GM21786 (cell line): ENCODE measurements around the gene ZNF664.

Experiments
- ATAC-seq: cut with Tn5 transposase; IDR thresholded peaks from one replicate; pipeline ENCODE4 v1.9.1; 2021; ENCODE audit not compliant: unreplicated experiment

Gene ZNF664

DNA sequence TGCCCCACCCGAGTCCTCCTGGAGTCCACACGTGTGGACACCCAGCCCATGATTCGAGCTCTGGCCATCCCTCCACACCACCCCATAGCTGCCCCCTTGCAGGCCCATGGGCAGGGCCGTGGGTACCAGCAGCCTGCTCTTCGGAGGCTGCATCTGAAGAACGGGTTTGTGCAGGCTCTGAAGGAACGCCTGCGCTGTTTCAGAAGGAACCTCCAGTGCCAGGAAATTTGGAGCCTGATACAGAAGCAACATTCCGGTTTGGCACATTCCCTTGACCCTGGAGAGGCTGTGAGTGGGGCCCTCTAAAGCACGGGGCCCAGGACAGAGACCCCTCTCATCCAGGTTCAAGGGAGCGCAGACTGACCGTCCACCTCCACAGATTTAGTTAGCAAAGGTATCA lies 57.0 kb downstream of the ZNF664 start:
- ATAC-seq: no peak

- no peak for ATAC-seq
These were observed 57.5 kb downstream of the ZNF664 start for GRCh38 chr12:124030510-124030909.

GRCh38 chr12:124031058-124031457 lies 58.0 kb downstream of the ZNF664 start:
- no peak for ATAC-seq

- no peak for ATAC-seq
These were observed 59.4 kb downstream of the ZNF664 start for GRCh38 chr12:124032265-124032886.

GRCh38 chr12:124033859-124034258 lies 60.8 kb downstream of the ZNF664 start:
- no peak for ATAC-seq

GRCh38 chr12:124034297-124034696 lies 61.3 kb downstream of the ZNF664 start:
- ATAC-seq: no peak

- no peak for ATAC-seq
These were observed 62.1 kb downstream of the ZNF664 start for GRCh38 chr12:124035163-124035562.

DNA sequence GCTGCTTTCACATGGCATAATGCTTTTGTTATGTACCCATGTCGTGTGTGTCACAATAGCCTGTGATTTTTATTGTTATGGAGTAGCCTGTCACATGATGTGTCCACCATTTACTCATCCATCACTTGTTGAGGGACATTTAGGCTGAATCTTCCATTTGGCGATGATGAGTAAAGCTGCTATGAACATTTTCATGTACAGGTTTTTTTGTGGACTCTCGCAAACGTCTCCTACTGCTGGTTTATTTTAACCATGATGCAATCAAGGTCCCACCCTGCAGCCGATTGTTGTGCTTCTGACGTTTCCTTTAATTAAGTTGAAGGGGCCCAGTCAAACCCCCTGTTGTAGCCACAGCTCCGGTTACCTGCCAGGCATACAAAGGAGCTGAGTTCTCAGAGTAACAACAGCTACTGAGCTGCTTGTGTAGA lies 63.2 kb downstream of the ZNF664 start:
- ATAC-seq: no peak

DNA sequence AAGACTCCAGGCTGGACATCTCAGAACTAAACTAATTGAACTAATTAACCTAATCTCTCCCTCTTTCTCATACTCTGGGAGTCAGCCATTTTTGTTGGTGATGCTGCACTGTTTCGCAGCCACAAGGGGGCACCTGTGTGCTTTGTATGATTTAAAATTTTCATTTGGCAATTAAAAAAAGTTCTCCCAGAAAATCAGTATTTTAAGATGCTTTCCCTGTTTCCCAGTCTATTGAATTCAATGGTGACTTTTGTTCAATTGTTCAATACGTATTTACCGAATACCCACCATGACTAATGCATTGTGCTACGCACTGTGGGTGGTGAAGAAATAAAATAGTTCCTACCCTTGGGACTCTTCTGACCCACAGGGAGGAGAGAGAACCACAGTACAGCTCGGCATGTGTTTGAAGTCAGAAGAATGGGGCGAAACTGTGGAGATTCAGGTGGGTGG lies 63.7 kb downstream of the ZNF664 start:
- ATAC-seq: no peak

- ATAC-seq: no peak
These were observed 64.3 kb downstream of the ZNF664 start for GRCh38 chr12:124037331-124037730.

DNA sequence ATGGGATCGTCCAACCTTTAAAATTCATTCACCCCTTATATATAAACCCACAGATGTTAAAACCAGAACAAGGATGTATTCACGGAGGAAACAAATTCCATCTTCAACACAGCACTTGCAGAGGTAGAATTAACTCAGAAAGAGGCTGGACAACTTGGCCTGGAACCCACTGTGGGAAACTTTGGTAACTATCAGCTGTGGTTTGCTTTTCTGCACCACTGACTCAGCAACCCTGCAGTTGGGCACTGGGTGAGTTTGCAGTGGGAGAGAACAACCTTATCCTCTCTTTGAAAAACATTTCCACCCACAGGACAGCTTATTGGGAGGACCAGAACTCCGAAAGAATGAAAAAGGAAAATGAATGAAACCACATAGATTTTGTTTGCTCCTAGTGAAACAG lies 66.3 kb downstream of the ZNF664 start:
- ATAC-seq: no peak

DNA sequence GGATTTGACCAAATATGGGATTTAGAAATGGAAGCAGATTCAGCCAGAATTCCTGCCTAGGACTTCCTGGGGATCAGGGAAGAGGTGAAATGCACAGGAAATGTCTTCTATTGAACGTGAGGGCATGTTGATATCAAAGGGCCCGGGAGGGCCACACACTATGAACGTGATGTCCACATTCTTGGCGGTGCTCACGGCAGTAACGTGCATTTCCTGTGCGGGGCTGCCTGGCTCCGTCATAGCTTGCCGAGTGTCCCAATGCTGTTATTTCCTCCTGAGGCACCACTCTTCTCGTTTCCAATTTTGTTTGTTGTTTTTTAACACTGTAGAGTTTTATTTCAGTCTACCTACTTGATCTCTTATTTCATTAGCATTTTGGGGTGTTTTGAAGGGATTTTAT lies 67.3 kb downstream of the ZNF664 start:
- ATAC-seq: no peak

- no peak for ATAC-seq
These were observed 67.7 kb downstream of the ZNF664 start for GRCh38 chr12:124040737-124041136.

GRCh38 chr12:124041907-124042306 lies 68.9 kb downstream of the ZNF664 start:
- no peak for ATAC-seq

- no peak for ATAC-seq
These were observed 71.0 kb downstream of the ZNF664 start for GRCh38 chr12:124044021-124044420.

DNA sequence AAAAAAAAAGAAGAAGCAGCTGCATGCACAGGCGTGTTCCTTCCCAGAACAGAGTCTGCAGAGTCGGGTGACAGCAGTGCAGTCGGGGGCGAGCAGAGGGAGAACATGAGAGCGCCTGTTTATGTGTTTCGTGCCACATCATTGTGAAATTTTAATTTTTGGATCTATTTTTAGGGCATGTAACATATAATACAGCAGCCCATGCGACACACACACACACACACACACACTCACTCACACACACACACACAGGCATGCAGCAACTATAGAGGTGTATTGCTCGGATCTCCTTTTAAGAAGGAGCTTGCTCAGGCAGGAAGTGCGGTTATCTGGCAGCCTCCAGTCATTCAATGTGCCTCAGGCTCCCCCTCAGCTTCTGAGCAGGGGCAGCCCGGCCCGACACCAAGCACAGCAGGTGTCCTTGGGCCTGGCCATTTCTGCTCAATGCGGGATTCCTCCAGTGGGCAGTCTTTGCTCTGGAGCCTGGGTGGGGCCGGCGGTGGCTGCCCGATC lies 71.8 kb downstream of the ZNF664 start:
- no peak for ATAC-seq

DNA sequence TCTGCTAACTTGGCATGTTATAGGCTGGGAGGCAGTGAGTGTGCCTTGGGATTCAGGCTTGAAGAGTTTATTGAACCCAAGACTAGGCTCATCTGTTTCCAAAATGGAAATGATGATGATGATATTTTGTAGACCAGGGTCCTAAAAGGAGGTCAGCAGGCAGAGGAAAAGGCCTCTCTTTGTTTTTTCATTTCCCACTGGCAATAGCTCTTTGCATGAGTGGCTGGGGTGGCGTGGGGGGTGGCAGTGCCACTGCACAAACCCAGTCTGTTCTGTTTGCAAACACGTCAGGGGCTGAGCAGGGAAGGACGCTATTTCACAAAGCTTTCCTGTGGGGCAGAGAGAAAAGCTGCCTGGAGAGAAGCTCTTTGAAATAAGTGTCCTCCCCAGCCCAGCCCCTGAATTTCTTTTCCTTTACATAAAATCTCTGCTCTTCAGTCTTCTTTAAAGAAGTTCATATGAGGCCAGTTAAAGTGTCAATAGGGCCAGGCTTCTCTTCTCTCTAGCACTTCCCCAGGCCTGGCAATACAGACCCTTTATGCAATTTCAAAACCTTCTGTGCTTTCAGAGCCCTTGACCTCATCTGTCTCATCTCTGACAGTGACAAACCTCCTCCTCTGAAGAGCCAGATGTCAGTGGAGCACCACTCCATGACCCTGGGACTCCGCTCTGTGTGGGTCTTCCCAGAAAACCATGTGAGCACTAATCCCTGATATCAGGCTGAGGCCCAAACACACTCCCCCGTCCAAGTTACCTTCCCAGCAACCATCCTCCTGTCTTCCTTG lies 72.8 kb downstream of the ZNF664 start:
- no peak for ATAC-seq

DNA sequence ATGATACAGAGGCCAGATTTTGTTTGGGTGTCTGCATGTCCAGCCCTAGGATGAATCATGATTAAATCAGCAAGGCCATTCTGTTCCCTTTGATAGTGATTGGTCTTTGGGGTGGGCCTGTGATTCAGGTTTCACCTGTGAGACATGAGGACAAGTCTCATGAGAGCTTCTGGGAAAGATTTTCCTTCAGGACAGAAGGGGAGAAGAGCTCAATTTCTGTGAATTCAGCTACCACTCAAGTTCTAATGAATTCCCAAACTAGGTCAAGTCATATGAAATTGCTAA lies 73.4 kb downstream of the ZNF664 start:
- no peak for ATAC-seq

DNA sequence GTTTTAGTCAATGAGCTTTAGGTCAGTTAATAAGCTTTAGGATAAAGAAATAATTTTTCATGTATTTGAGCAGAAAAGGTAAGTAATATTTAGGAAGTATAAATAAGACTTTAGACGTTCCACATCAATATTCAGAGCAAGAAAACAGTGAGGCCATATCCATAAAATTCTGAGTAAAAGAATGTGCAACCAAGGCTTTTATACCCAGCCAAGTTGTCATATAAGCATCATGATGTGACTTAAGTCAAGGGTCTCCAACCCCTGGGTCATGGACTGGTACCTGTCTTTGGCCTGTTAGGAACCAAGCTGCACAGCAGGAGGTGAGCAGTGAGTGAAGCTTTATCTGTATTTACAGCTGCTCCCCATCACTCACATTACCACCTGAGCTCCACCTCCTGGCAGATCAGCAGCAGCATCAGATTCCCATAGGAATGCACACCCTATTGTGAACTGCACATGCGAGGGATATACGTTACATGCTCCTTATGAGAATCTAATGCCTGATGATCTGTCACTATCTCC lies 74.1 kb downstream of the ZNF664 start:
- ATAC-seq: no peak

GRCh38 chr12:124049451-124050094 lies 76.6 kb downstream of the ZNF664 start:
- no peak for ATAC-seq

DNA sequence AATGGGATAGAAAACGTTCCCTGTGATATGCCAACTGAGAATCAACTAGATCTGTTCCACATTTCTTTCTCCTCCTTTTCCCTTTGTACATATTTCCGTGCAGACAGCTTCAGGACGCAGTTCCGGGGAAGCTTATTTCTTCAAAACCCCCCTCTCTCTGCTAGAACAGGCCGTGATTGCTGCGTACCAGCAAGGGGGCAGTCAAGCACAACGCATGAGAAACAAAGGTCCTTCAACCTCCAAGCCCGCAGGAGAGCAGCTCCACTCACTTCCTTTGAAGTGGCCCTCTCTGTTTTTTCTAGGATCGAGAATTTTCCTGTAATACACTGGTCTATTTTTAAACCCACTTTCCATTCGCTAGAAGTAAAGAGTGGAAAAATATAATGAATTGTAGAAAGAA lies 80.8 kb downstream of the ZNF664 start:
- ATAC-seq: no peak

GRCh38 chr12:124055066-124055465 lies 82.1 kb downstream of the ZNF664 start:
- no peak for ATAC-seq
